GM10248 (cell line): ENCODE results near the gene PDZRN3.

Experiments used
- CTCF ChIA-PET: fragments of 300-600 bp; sonication (Branson Sonifier 250); formaldehyde crosslinking; extraction: SDS; loops from one replicate; lab custom pipeline; 2021; ENCODE audit warnings: antibody characterized with exemption; lab: Yijun Ruan, JAX
- POLR2A ChIA-PET: fragments of 350-650 bp; sonication (Branson Sonifier 250); formaldehyde crosslinking; extraction: SDS; loops from one replicate; lab custom pipeline; 2020; ENCODE audit warnings: antibody characterized with exemption; lab: Yijun Ruan, JAX
- DNase-seq: peaks from one replicate; pipeline ENCODE4 v3.0.0; 2012; ENCODE audit errors: extremely low spot score
- CTCF ChIP-seq: IDR thresholded peaks from 2 replicates; pipeline ENCODE4 v1.5.1; 2012; ENCODE audit warnings: mild to moderate bottlenecking, low read depth; ENCODE audit errors: extremely low read depth, missing control alignments, control extremely low read depth

Gene PDZRN3

GRCh38 chr3:73618461-73618860, 6.3 kb downstream of the PDZRN3 start:
- POLR2A ChIA-PET = no interaction called here
- CTCF ChIA-PET = no interaction called here
- no peak for DNase-seq
- no peak for TF ChIP-seq CTCF

GRCh38 chr3:73616056-73616455, 8.7 kb downstream of the PDZRN3 start:
- TF ChIP-seq CTCF = no peak
- DNase-seq = no peak
- ChIA-PET CTCF (no interaction called here), POLR2A (no interaction called here)

DNA sequence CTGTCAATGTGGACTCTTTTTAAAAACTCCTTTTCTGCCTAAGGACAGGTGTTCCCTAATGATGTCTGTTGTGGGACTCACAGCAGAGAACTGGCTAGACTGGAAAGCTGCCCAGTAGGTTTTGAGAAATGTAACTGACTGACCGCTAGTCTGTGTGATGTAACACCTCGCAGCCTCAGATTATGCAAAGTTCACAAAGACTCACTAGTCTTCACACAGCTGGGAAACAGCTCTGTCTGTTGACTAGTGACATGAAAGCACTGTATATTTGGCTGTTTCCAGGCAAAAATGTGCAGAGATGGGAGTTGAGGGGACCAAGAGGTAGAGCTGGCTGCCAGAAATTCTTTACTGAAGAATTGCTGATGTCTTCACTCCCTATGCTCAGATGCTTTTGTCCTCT, 10.3 kb downstream of the PDZRN3 start:
- TF ChIP-seq CTCF = no peak
- ChIA-PET CTCF (interaction anchor here (1.5 to 1.7 kb wide), 2 partner anchors 9 to 11 kb away, joined by 5 read pairs; no protein-coding TSS in a partner anchor), POLR2A (no interaction called here)
- no peak for DNase-seq

DNA sequence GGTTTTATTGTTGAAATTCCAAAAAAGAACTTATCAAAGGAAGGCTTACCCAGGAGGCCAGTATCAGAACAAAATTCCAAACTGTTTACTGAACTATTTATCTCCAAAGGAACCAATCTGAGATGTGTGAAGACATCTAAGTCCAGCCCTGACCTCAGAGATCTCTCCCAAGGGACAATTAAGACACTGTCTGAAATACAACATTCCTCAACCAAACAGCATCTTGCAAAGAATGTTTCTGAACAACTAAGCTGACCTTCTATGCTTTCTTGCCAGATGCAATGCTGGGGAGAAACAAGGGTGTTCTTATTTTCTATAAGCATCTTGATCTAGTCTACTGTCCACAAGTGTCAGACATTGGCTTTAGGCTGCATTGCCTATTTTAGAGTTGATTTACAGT, 13.6 kb downstream of the PDZRN3 start:
- CTCF ChIA-PET = no interaction called here
- POLR2A ChIA-PET = no interaction called here
- TF ChIP-seq CTCF = no peak
- no peak for DNase-seq

- CTCF ChIA-PET = no interaction called here
Measured at GRCh38 chr3:73610493-73610892, 14.2 kb downstream of the PDZRN3 start.

GRCh38 chr3:73609655-73610054, 15.1 kb downstream of the PDZRN3 start:
- ChIA-PET POLR2A (no interaction called here), CTCF (no interaction called here)
- DNase-seq = no peak
- no peak for TF ChIP-seq CTCF

More at GRCh38 chr3:73610493-73610892, 14.2 kb downstream of the PDZRN3 start:
- no peak for TF ChIP-seq CTCF
- POLR2A ChIA-PET = no interaction called here
- DNase-seq = no peak

- CTCF ChIA-PET = no interaction called here
- POLR2A ChIA-PET = no interaction called here
- DNase-seq = no peak
- TF ChIP-seq CTCF = no peak
Measured at GRCh38 chr3:73609315-73609641, 15.5 kb downstream of the PDZRN3 start.
